Endothelial cell of umbilical vein (primary cell): ENCODE data around the gene TMEM51. TPM values are rescaled to one million over a fixed set of nuclear protein-coding genes. Genes with fewer than 3 reads are reported as not detected.

Experiments used
- BruUV-seq: library from RNA; stranded (reverse); fragments of 400-500 nt; replicated peaks from 2 replicates; lab custom pipeline; 2021; lab: Mats Ljungman, UMichigan
- CTCF ChIA-PET: fragments of 300-600, 350-600 bp; sonication (Branson Sonifier 250); formaldehyde crosslinking; loops from one replicate; lab custom pipeline; 2021; ENCODE audit warnings: antibody characterized with exemption, inconsistent platforms; lab: Charles Lee
- POLR2A ChIA-PET: fragments of 300-600, 350-600 bp; sonication (Branson Sonifier 250); formaldehyde crosslinking; loops from one replicate; lab custom pipeline; 2021; ENCODE audit warnings: antibody characterized with exemption, inconsistent platforms; lab: Charles Lee
- DNase-seq: peaks from one replicate; pipeline ENCODE4 v3.0.0-alpha.2; 2011; ENCODE audit warnings: low read depth, low spot score
- FAIRE-seq: peaks from 2 replicates; lab custom pipeline; 2011; peaks lifted over from hg19 to GRCh38; lab: Jason Lieb, UNC
- H2AFZ ChIP-seq: 2 replicates; pipeline ENCODE4 v1.6.0; 2012; ENCODE audit warnings: low read depth, low read length, control low read depth, inconsistent platforms
- H3K27ac ChIP-seq: 2 replicates; pipeline ENCODE4 v1.5.1; 2011; ENCODE audit warnings: low read depth, mild to moderate bottlenecking, control low read depth, low read length, moderate library complexity; ENCODE audit not compliant: insufficient read depth
- H3K27me3 ChIP-seq, 2 experiments: 2 replicates each; pipeline versions ENCODE4 v1.6.0 to v1.6.1; 2011; ENCODE audit warnings: low read length in 2 of 2, mixed read lengths in 1 of 2; ENCODE audit not compliant: control insufficient read depth in 2 of 2, insufficient read depth in 2 of 2
- H3K36me3 ChIP-seq, 2 experiments: 2 replicates in 1 of 2; 3 replicates in 1 of 2; pipeline ENCODE4 v1.5.1; 2011; ENCODE audit warnings: low read length in 2 of 2, mild to moderate bottlenecking in 1 of 2, moderate library complexity in 1 of 2; ENCODE audit not compliant: control insufficient read depth in 2 of 2, insufficient read depth in 2 of 2; ENCODE audit errors: extremely low read depth in 1 of 2
- H3K4me1 ChIP-seq: 3 replicates; pipeline ENCODE4 v1.5.1; 2011; ENCODE audit warnings: mild to moderate bottlenecking, low read length; ENCODE audit not compliant: control insufficient read depth, insufficient read depth; ENCODE audit errors: extremely low read depth
- H3K4me2 ChIP-seq: 2 replicates; pipeline ENCODE4 v1.6.1; 2011; ENCODE audit warnings: low read length, control low read depth, mixed read lengths; ENCODE audit not compliant: insufficient read depth
- H3K4me3 ChIP-seq, 3 experiments: fragments of 200-600 bp in 1 of 3; sonication (generic), shearing (Covaris generic) in 1 of 3; replicated peaks in 1 of 3; 2 replicates each; pipeline ENCODE4 v1.5.1; 2011 to 2016; ENCODE audit warnings: control low read depth in 3 of 3, low read length in 3 of 3, mild to moderate bottlenecking in 2 of 3, inconsistent platforms in 1 of 3, low read depth in 1 of 3, moderate library complexity in 1 of 3; ENCODE audit not compliant: insufficient read depth in 1 of 3
- H3K79me2 ChIP-seq: 2 replicates; pipeline ENCODE4 v1.6.0; 2012; ENCODE audit warnings: low read length, inconsistent platforms; ENCODE audit not compliant: control insufficient read depth, insufficient read depth
- H3K9ac ChIP-seq: replicated peaks from 2 replicates; pipeline ENCODE3; 2011; ENCODE audit warnings: low read length, control low read depth; ENCODE audit not compliant: insufficient read depth; ENCODE audit errors: extremely low read depth
- H3K9me1 ChIP-seq: replicated peaks from 3 replicates; pipeline ENCODE4 v1.6.0; 2011; ENCODE audit warnings: mild to moderate bottlenecking, low read length; ENCODE audit not compliant: control insufficient read depth, insufficient read depth; ENCODE audit errors: extremely low read depth
- H3K9me3 ChIP-seq: replicated peaks from 2 replicates; pipeline ENCODE4 v1.5.1; 2012; ENCODE audit warnings: low read length, inconsistent platforms; ENCODE audit not compliant: control insufficient read depth, insufficient read depth
- H4K20me1 ChIP-seq: replicated peaks from 2 replicates; pipeline ENCODE3; 2011; ENCODE audit warnings: mild to moderate bottlenecking, low read length; ENCODE audit not compliant: control insufficient read depth, insufficient read depth; ENCODE audit errors: extremely low read depth
- CTCF ChIP-seq, 2 donors: IDR thresholded peaks; 1 replicate in 1 of 2; 2 replicates in 1 of 2; pipeline ENCODE4 v1.5.1; 2011; ENCODE audit warnings: low read length in 2 of 2, mild to moderate bottlenecking in 2 of 2, moderate library complexity in 2 of 2, control low read depth in 1 of 2, inconsistent platforms in 1 of 2, low read depth in 1 of 2; ENCODE audit not compliant: insufficient read depth in 1 of 2; ENCODE audit errors: extremely low read depth in 1 of 2
- EZH2 ChIP-seq: IDR thresholded peaks from 2 replicates; pipeline ENCODE4 v1.6.1; 2012; ENCODE audit warnings: borderline replicate concordance, low read depth, mild to moderate bottlenecking, moderate library complexity, low read length, inconsistent platforms; ENCODE audit not compliant: severe bottlenecking
- FOS ChIP-seq: IDR thresholded peaks from 2 replicates; pipeline ENCODE4 v1.6.1; 2011; ENCODE audit warnings: mild to moderate bottlenecking, low read length, moderate library complexity, borderline replicate concordance; ENCODE audit not compliant: insufficient read depth
- GATA2 ChIP-seq: IDR thresholded peaks from 2 replicates; pipeline ENCODE4 v1.7.0; 2011; ENCODE audit warnings: low read depth, mild to moderate bottlenecking, moderate library complexity, mixed read lengths, low read length; ENCODE audit not compliant: insufficient read length, insufficient read depth
- JUN ChIP-seq: IDR thresholded peaks from 2 replicates; pipeline ENCODE4 v1.6.1; 2011; ENCODE audit warnings: borderline replicate concordance, low read depth; ENCODE audit not compliant: insufficient read length, insufficient read depth
- MAX ChIP-seq: IDR thresholded peaks from 2 replicates; pipeline ENCODE4 v1.6.1; 2011; ENCODE audit not compliant: insufficient read depth, insufficient read length
- MYC ChIP-seq: IDR thresholded peaks from one replicate; pipeline ENCODE4 v1.6.1; 2011; ENCODE audit warnings: mild to moderate bottlenecking, low read depth, low read length
- POLR2A ChIP-seq: IDR thresholded peaks from 2 replicates; pipeline ENCODE4 v1.6.1; 2012; ENCODE audit warnings: low read depth, mild to moderate bottlenecking, control low read depth, low read length
- POLR2AphosphoS5 ChIP-seq: IDR thresholded peaks from 2 replicates; pipeline ENCODE4 v1.6.1; 2012; ENCODE audit warnings: low read depth, mild to moderate bottlenecking, control low read depth, low read length, moderate library complexity; ENCODE audit not compliant: insufficient read depth
- dilution Hi-C: fragments of 300-500 bp; cut with MboI; formaldehyde crosslinking; loops from one replicate; pipeline ENCODE4 v1.15.0; 2019; ENCODE audit warnings: low sequenced_read_pairs; ENCODE audit not compliant: extremely low pct_ligation_motif_present
- intact Hi-C: fragments of 100-400 bp; cut with micrococcal nuclease; formaldehyde crosslinking; loops from one replicate; pipeline ENCODE4 v1.10.0; 2022
- polyA plus RNA-seq, 4 experiments: library from polyadenylated mRNA; depleted of rRNA in 3 of 4; stranded (reverse) in 3 of 4; unstranded in 1 of 4; fragments of >200 nt; gene quantifications; 2 replicates each; pipeline versions ENCODE4 v1.2.1 to v1.2.3, GENCODE V29; 2011 to 2012; ENCODE audit warnings: missing spikeins in 1 of 4
- total RNA-seq: library from RNA; stranded (reverse); gene quantifications from 2 replicates; pipeline ENCODE4 v1.2.3, GENCODE V29; 2021

TMEM51 gene
- total and polyA plus RNA-seq, 2 donors (not counting 3 experiments of a cell fraction or from before 2014, with no cell fraction given): 13.7 to 13.9 TPM

- Histone ChIP-seq H3K79me2 (peaks cover 5% of the 10 kb centered on the region), H3K9ac (no peak overlapping the region), H3K4me2 (no peak overlapping the region), H3K27ac (peak overlapping the region; percentile 36), H3K4me1 (peaks cover 32% of the 10 kb centered on the region), H3K4me3 (no peak overlapping the region), H3K9me3 (no peaks in the 10 kb centered on the region), H3K9me1 (no peaks in the 10 kb centered on the region), H4K20me1 (no peaks in the 10 kb centered on the region), H2AFZ (no peak overlapping the region), H3K27me3 (no peaks in the 10 kb centered on the region), H3K36me3 (no peaks in the 10 kb centered on the region)
- intact Hi-C loops: loop anchor here (1.0 kb wide), 1 partner anchor 9 kb away; no protein-coding TSS in a partner anchor
- POLR2A ChIA-PET: interaction anchor here (1.1 kb wide), 1 partner anchor 24 kb away, joined by 3 read pairs; no protein-coding TSS in a partner anchor
- BruUV-seq: no TSS peak
- CTCF ChIA-PET: interaction anchor here (0.8 to 1.9 kb wide), 2 partner anchors 9 to 22 kb away, joined by 4 to 8 read pairs; no protein-coding TSS in a partner anchor
- TF ChIP-seq CTCF (IDR thresholded peaks at IDR 0.05; ENCODE audit: extremely low read depth in 1 of 2, insufficient read depth in 1 of 2, low read depth in 1 of 2, low read length in 2 of 2) (no peak), JUN (no peak), EZH2 (no peak), POLR2AphosphoS5 (no peak), GATA2 (no peak), MAX (no peak), MYC (no peak), POLR2A (no peak), FOS (no peak)
- FAIRE-seq (no peak), DNase-seq (no peak)
- dilution Hi-C loops: no loop called here
Observed at GRCh38 chr1:15176898-15177665, 23.5 kb downstream of the TMEM51 start.
